OCI-LY3 (cell line): ENCODE data around the gene F5.

ENCODE experiments used
- H2AFZ ChIP-seq: fragments of 200-600, 300-600 bp; shearing (Covaris generic); 2 replicates; pipeline ENCODE4 v1.6.0; 2014; ENCODE audit warnings: antibody characterized with exemption, low read depth, low read length
- H3K27ac ChIP-seq: fragments of 200-600, 300-600 bp; sonication (generic); 2 replicates; pipeline ENCODE4 v1.5.1; 2014; ENCODE audit warnings: mild to moderate bottlenecking, low read length, moderate library complexity, mixed read lengths
- H3K27me3 ChIP-seq: fragments of 200-600, 300-600 bp; sonication (generic); 2 replicates; pipeline ENCODE4 v1.6.1; 2014; ENCODE audit warnings: low read depth, low read length, mixed read lengths
- H3K36me3 ChIP-seq: fragments of 200-600, 300-600 bp; sonication (generic); replicated peaks from 2 replicates; pipeline ENCODE3; 2014; ENCODE audit warnings: low read depth, low read length, mixed read lengths
- H3K4me1 ChIP-seq: fragments of 300-600, 200-600 bp; sonication (generic); 2 replicates; pipeline ENCODE4 v1.6.1; 2014; ENCODE audit warnings: low read length, mixed read lengths
- H3K4me2 ChIP-seq: fragments of 200-600, 300-600 bp; sonication (generic); 2 replicates; pipeline ENCODE4 v1.6.1; 2014; ENCODE audit warnings: low read length, mixed read lengths
- H3K4me3 ChIP-seq: fragments of 300-600, 200-600 bp; sonication (generic); 2 replicates; pipeline ENCODE4 v1.5.1; 2014; ENCODE audit warnings: antibody characterized with exemption, mild to moderate bottlenecking, low read length, moderate library complexity
- H3K79me2 ChIP-seq: fragments of 300-600, 200-600 bp; shearing (Covaris generic); 2 replicates; pipeline ENCODE4 v1.6.1; 2014; ENCODE audit warnings: mild to moderate bottlenecking, low read length, mixed read lengths
- H3K9ac ChIP-seq: fragments of 300-600, 200-600 bp; shearing (Covaris generic); 2 replicates; pipeline ENCODE4 v1.6.0; 2014; ENCODE audit warnings: mild to moderate bottlenecking, low read length, moderate library complexity
- H3K9me3 ChIP-seq: fragments of 200-600, 300-600 bp; shearing (Covaris generic); 2 replicates; pipeline ENCODE4 v1.6.1; 2014; ENCODE audit warnings: low read length, mixed read lengths; ENCODE audit not compliant: insufficient read depth
- H4K20me1 ChIP-seq: fragments of 200-600, 300-600 bp; sonication (generic); 2 replicates; pipeline ENCODE4 v1.6.1; 2016; ENCODE audit warnings: low read length, mixed read lengths; ENCODE audit not compliant: insufficient read depth
- CTCF ChIP-seq: fragments of 200-600, 300-600 bp; sonication (generic); IDR thresholded peaks from 2 replicates; pipeline ENCODE4 v1.5.1; 2014; ENCODE audit warnings: antibody characterized with exemption, low read length, low read depth
- EZH2phosphoT487 ChIP-seq: fragments of 200-600 bp; shearing (Covaris generic); IDR thresholded peaks from 2 replicates; pipeline ENCODE4 v1.6.1; 2018; ENCODE audit warnings: antibody characterized with exemption, mixed run types, low read depth

The F5 gene

GRCh38 chr1:169577981-169578738 is 8.1 kb downstream of the F5 start:
- peaks cover 91% of the 10 kb centered on the region for H4K20me1 ChIP-seq
- H3K27me3 ChIP-seq, result no peaks in the 10 kb centered on the region
- peaks cover 33% of the 10 kb centered on the region for H3K4me1 ChIP-seq
- no peaks in the 10 kb centered on the region for H3K9me3 ChIP-seq
- H3K36me3 ChIP-seq, result peaks cover 89% of the 10 kb centered on the region
- peaks cover 99% of the 10 kb centered on the region for H3K79me2 ChIP-seq
- TF ChIP-seq CTCF (no peak), EZH2phosphoT487 (no peak)
- no peak overlapping the region for H3K27ac ChIP-seq
- no peak overlapping the region for H3K9ac ChIP-seq
- no peak overlapping the region for H3K4me3 ChIP-seq
- H3K4me2 ChIP-seq, result no peak overlapping the region
- no peak overlapping the region for H2AFZ ChIP-seq

GRCh38 chr1:169576935-169577331 is 9.3 kb downstream of the F5 start:
- H3K79me2 ChIP-seq, result peaks cover 99% of the 10 kb centered on the region
- H3K27ac ChIP-seq, result no peak overlapping the region
- no peaks in the 10 kb centered on the region for H3K9me3 ChIP-seq
- no peak overlapping the region for H3K9ac ChIP-seq
- H2AFZ ChIP-seq, result no peak overlapping the region
- H4K20me1 ChIP-seq, result peaks cover 94% of the 10 kb centered on the region
- peaks cover 86% of the 10 kb centered on the region for H3K36me3 ChIP-seq
- H3K27me3 ChIP-seq, result no peaks in the 10 kb centered on the region
- H3K4me2 ChIP-seq, result no peak overlapping the region
- no peak overlapping the region for H3K4me3 ChIP-seq
- TF ChIP-seq EZH2phosphoT487, result no peak
- TF ChIP-seq CTCF, result no peak
- H3K4me1 ChIP-seq, result peaks cover 20% of the 10 kb centered on the region

GRCh38 chr1:169576241-169576934 is 9.9 kb downstream of the F5 start:
- Histone ChIP-seq H3K79me2 (peaks cover 99% of the 10 kb centered on the region), H3K9me3 (no peaks in the 10 kb centered on the region), H3K9ac (no peak overlapping the region), H2AFZ (no peak overlapping the region), H3K4me1 (peaks cover 15% of the 10 kb centered on the region), H3K4me2 (no peak overlapping the region), H4K20me1 (peaks cover 94% of the 10 kb centered on the region), H3K27me3 (no peaks in the 10 kb centered on the region), H3K27ac (no peak overlapping the region), H3K36me3 (peaks cover 86% of the 10 kb centered on the region), H3K4me3 (no peak overlapping the region)
- TF ChIP-seq EZH2phosphoT487 (no peak), CTCF (no peak)

GRCh38 chr1:169574336-169574735 is 11.9 kb downstream of the F5 start:
- no peak for TF ChIP-seq CTCF
- TF ChIP-seq EZH2phosphoT487, result no peak
- peaks cover 98% of the 10 kb centered on the region for H3K79me2 ChIP-seq
- no peaks in the 10 kb centered on the region for H3K9me3 ChIP-seq
- H3K4me3 ChIP-seq, result no peak overlapping the region
- peaks cover 95% of the 10 kb centered on the region for H4K20me1 ChIP-seq
- H3K4me2 ChIP-seq, result no peak overlapping the region
- H3K27ac ChIP-seq, result no peak overlapping the region
- H3K4me1 ChIP-seq, result no peaks in the 10 kb centered on the region
- H2AFZ ChIP-seq, result no peak overlapping the region
- H3K36me3 ChIP-seq, result peaks cover 89% of the 10 kb centered on the region
- H3K9ac ChIP-seq, result no peak overlapping the region
- H3K27me3 ChIP-seq, result no peaks in the 10 kb centered on the region
